ENCODE data around the gene FLVCR2.

GRCh38 chr14:75655235-75655634 lies 76.8 kb downstream of the FLVCR2 start:
- no peak for TF ChIP-seq SUZ12 (IDR thresholded peaks at IDR 0.05; ENCODE audit: extremely low read depth, insufficient read depth, insufficient read length)
- no peak for TF ChIP-seq YY1 (IDR thresholded peaks at IDR 0.05; ENCODE audit: insufficient read depth, insufficient read length)

All from NT2/D1 (cell line).